GM12873 (cell line): ENCODE data around the gene CBLN3.

Experiments used
- TF ChIP-seq, protein P1 (sequence below): IDR thresholded peaks from 2 replicates; pipeline ENCODE4 v1.5.1; 2012; ENCODE audit warnings: low read depth, mild to moderate bottlenecking, moderate library complexity, low read length, control low read depth; ENCODE audit not compliant: insufficient read depth; ENCODE audit errors: missing control alignments

The CBLN3 gene

GRCh38 chr14:24426912-24427536, 2.4 kb downstream of the CBLN3 start:
- TF ChIP-seq, protein P1, sequence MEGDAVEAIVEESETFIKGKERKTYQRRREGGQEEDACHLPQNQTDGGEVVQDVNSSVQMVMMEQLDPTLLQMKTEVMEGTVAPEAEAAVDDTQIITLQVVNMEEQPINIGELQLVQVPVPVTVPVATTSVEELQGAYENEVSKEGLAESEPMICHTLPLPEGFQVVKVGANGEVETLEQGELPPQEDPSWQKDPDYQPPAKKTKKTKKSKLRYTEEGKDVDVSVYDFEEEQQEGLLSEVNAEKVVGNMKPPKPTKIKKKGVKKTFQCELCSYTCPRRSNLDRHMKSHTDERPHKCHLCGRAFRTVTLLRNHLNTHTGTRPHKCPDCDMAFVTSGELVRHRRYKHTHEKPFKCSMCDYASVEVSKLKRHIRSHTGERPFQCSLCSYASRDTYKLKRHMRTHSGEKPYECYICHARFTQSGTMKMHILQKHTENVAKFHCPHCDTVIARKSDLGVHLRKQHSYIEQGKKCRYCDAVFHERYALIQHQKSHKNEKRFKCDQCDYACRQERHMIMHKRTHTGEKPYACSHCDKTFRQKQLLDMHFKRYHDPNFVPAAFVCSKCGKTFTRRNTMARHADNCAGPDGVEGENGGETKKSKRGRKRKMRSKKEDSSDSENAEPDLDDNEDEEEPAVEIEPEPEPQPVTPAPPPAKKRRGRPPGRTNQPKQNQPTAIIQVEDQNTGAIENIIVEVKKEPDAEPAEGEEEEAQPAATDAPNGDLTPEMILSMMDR: no peak

DNA sequence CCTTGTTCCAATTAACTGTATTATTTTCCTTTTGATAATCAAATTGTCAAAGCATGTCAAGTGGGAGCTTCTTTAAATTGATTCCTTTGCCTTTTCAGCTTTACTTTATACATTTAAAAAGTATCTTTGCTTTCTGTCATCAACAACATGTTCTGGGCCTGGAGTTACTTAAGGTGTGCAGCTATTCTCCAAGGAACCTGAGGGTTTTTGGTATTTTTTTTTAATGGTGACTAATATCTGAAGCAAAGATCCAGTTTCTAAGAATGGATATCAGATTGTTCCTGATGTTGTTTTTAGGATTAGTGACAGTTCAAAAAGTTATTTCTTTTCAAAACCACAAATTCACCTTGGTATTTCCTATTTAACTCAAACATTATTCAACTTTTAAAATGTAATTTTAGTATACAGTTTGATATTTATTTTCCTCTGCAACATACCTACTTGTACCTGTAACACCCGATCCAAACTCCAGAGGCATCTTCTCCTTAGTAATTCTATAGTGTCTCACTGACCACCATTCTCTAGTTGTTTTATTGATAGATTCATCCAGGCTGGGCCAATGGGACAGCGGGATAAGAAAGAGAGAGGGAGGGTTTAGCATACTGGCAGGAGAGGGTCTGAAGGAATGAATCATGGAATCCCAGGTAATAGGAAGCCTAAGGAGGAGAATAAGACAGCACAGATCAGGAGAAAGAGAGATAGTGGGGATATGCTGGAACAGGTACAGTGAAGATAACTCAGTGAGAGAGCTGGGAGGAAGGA, 3.1 kb downstream of the CBLN3 start:
- TF ChIP-seq, protein P1: no peak

DNA sequence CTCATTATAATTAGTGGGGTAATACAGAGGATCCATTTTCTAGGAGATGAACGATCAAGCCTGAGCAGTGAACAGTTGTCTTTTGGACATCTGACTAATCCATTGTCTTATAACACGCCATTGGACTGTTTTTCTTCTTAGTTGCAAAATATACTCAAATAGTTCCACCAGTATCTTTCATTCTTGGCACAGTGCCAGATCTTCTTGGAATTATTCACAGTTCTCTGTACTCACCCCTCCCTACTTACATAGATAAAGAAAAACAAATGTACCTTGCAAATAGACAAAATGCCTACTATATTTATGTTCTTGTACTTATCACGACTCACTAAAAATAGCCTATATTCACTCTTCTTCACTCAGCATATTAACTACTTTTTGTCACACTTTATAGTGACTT, 3.8 kb downstream of the CBLN3 start:
- TF ChIP-seq, protein P1: no peak

- TF ChIP-seq, protein P1: no peak
Measured at GRCh38 chr14:24422694-24423601, 6.5 kb downstream of the CBLN3 start.

- TF ChIP-seq, protein P1: no peak
Measured at GRCh38 chr14:24422261-24422660, 7.2 kb downstream of the CBLN3 start.

- TF ChIP-seq, protein P1: no peak
Measured at GRCh38 chr14:24418492-24418873, 11.0 kb downstream of the CBLN3 start.
